NT2/D1 (cell line): Measurements from ENCODE around the gene C3AR1.
A peak's percentile ranks its signal among the peaks of the same experiment; 100 is the strongest.

Experiments used
- DNase-seq: peaks from one replicate; pipeline ENCODE4 v3.0.0-alpha.2; 2011; ENCODE audit warnings: low read depth, low spot score
- H3K27me3 ChIP-seq: 2 replicates; pipeline ENCODE4 v1.6.0; 2011; ENCODE audit warnings: mild to moderate bottlenecking; ENCODE audit not compliant: insufficient read length, insufficient read depth
- H3K36me3 ChIP-seq: 2 replicates; pipeline ENCODE4 v1.6.1; 2011; ENCODE audit warnings: mild to moderate bottlenecking, low read length, mixed read lengths; ENCODE audit not compliant: insufficient read depth, insufficient read length
- H3K4me1 ChIP-seq: 2 replicates; pipeline ENCODE4 v1.5.1; 2011; ENCODE audit not compliant: insufficient read depth, insufficient read length
- H3K4me3 ChIP-seq: 2 replicates; pipeline ENCODE4 v1.5.1; 2011; ENCODE audit warnings: low read depth; ENCODE audit not compliant: insufficient read length
- H3K9ac ChIP-seq: 2 replicates; pipeline ENCODE4 v1.6.0; 2011; ENCODE audit warnings: low read depth; ENCODE audit not compliant: insufficient read length
- H3K9me3 ChIP-seq: 2 replicates; pipeline ENCODE4 v1.5.1; 2011; ENCODE audit warnings: mild to moderate bottlenecking, low read length; ENCODE audit not compliant: insufficient read depth
- SUZ12 ChIP-seq: IDR thresholded peaks from 2 replicates; pipeline ENCODE4 v1.6.1; 2011; ENCODE audit not compliant: insufficient read length, insufficient read depth; ENCODE audit errors: extremely low read depth
- YY1 ChIP-seq: IDR thresholded peaks from 2 replicates; pipeline ENCODE4 v1.6.1; 2011; ENCODE audit not compliant: insufficient read length, insufficient read depth
- ZNF274 ChIP-seq: IDR thresholded peaks from 2 replicates; pipeline ENCODE4 v1.6.1; 2011; ENCODE audit warnings: mild to moderate bottlenecking, low read depth, low read length

Gene C3AR1

GRCh38 chr12:8057306-8057705, 8.9 kb downstream of the C3AR1 start:
- TF ChIP-seq YY1 (no peak), SUZ12 (no peak), ZNF274 (no peak)

DNA sequence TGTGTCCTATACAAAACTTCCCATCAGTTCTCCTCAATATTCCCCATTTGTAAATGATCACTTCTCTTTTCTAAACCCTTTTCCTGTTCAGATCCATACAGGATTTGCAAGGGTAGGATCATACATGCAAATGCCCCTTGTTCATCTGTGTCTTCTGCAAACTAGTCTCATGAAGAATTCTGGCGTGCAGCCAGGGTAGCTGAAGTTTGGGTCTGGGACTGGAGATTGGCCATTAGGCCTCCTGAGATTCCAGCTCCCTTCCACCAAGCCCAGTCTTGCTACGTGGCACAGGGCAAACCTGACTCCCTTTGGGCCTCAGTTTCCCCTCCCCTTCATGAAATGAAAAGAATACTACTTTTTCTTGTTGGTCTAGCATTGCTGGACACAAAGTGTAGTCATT, 11.3 kb downstream of the C3AR1 start:
- no peak overlapping the region for H3K4me3 ChIP-seq
- H3K27me3 ChIP-seq = no peaks in the 10 kb centered on the region
- H3K9me3 ChIP-seq = no peaks in the 10 kb centered on the region
- H3K9ac ChIP-seq = no peak overlapping the region
- DNase-seq = no peak
- H3K4me1 ChIP-seq = peaks cover 7% of the 10 kb centered on the region
- TF ChIP-seq SUZ12 = no peak
- TF ChIP-seq YY1 = no peak
- TF ChIP-seq ZNF274 = no peak
- peaks cover 47% of the 10 kb centered on the region for H3K36me3 ChIP-seq

More at GRCh38 chr12:8057306-8057705, 8.9 kb downstream of the C3AR1 start:
- DNase-seq = no peak
- Histone ChIP-seq H3K36me3 (peaks cover 32% of the 10 kb centered on the region), H3K4me3 (no peak overlapping the region), H3K4me1 (peaks cover 7% of the 10 kb centered on the region), H3K9me3 (no peaks in the 10 kb centered on the region), H3K9ac (no peak overlapping the region), H3K27me3 (no peaks in the 10 kb centered on the region)

DNA sequence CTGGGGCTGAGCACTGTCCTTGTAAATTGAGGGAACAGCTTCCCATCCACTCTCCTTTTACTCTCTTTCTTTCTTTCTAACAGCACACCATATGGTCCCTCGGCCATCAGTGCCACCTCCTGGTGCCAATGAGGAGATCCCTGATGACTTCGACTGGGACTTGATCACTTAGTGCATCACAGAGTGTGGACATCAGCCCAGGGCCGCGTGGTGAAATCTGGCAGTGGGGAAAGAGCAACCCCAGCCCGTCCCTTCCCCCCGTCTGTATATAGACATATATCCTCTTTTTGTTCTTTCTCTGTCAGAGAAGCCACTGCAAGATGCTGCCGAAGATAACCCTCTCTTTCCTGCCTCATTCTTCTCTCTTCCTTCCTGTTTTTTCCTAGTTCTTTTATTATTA, 13.5 kb downstream of the C3AR1 start:
- DNase-seq = no peak
- peaks cover 68% of the 10 kb centered on the region for H3K36me3 ChIP-seq
- H3K4me3 ChIP-seq = no peak overlapping the region
- no peak overlapping the region for H3K9ac ChIP-seq
- no peak for TF ChIP-seq SUZ12
- no peaks in the 10 kb centered on the region for H3K9me3 ChIP-seq
- no peaks in the 10 kb centered on the region for H3K4me1 ChIP-seq
- no peaks in the 10 kb centered on the region for H3K27me3 ChIP-seq

GRCh38 chr12:8050600-8051250, 15.4 kb downstream of the C3AR1 start:
- Histone ChIP-seq H3K9ac (no peak overlapping the region), H3K27me3 (no peaks in the 10 kb centered on the region), H3K4me3 (no peak overlapping the region)

GRCh38 chr12:8048906-8049305, 17.3 kb downstream of the C3AR1 start:
- TF ChIP-seq ZNF274 = no peak
- no peak for TF ChIP-seq SUZ12
- no peak for TF ChIP-seq YY1
- H3K9ac ChIP-seq = no peak overlapping the region
- H3K4me1 ChIP-seq = no peaks in the 10 kb centered on the region
- H3K27me3 ChIP-seq = no peaks in the 10 kb centered on the region
- DNase-seq = no peak
- H3K36me3 ChIP-seq = peaks cover 84% of the 10 kb centered on the region
- H3K4me3 ChIP-seq = no peak overlapping the region
- no peaks in the 10 kb centered on the region for H3K9me3 ChIP-seq

More at GRCh38 chr12:8050600-8051250, 15.4 kb downstream of the C3AR1 start:
- Histone ChIP-seq H3K9me3 (no peaks in the 10 kb centered on the region), H3K36me3 (peaks cover 85% of the 10 kb centered on the region), H3K4me1 (no peaks in the 10 kb centered on the region)
- DNase-seq = no peak
- TF ChIP-seq YY1 (no peak), SUZ12 (no peak)

DNA sequence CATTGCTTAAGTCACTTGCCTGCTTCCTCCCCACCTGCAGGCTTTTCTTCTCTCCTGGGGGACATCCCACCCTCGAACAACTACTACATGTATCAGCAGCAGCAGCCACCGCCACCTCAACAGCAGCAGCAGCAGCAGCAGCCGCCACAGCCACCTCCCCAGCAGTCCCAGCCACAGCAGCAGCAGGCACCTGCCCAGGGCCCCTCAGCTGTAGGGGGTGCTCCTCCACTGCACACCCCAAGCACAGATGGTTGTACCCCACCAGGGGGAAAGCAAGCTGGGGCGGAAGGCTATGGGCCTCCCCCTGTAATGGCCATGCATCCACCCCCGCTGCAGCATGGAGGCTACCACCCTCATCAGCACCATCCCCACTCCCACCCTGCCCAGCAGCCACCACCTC, 18.3 kb downstream of the C3AR1 start:
- Histone ChIP-seq H3K9ac (no peak overlapping the region), H3K36me3 (peaks cover 83% of the 10 kb centered on the region), H3K9me3 (no peaks in the 10 kb centered on the region), H3K4me3 (no peak overlapping the region), H3K27me3 (no peaks in the 10 kb centered on the region), H3K4me1 (no peaks in the 10 kb centered on the region)
- TF ChIP-seq YY1 = no peak
- TF ChIP-seq ZNF274 = no peak
- TF ChIP-seq SUZ12 = no peak
- no peak for DNase-seq

- Histone ChIP-seq H3K9ac (no peak overlapping the region), H3K9me3 (no peaks in the 10 kb centered on the region), H3K36me3 (peaks cover 87% of the 10 kb centered on the region), H3K4me1 (no peaks in the 10 kb centered on the region), H3K4me3 (no peak overlapping the region), H3K27me3 (no peaks in the 10 kb centered on the region)
- TF ChIP-seq ZNF274 (no peak), YY1 (no peak), SUZ12 (no peak)
- DNase-seq = peak; percentile 95
Measured at GRCh38 chr12:8045952-8046944, 19.9 kb downstream of the C3AR1 start.
